ENCODE results near the gene KLHL36.

The KLHL36 gene

GRCh38 chr16:84647828-84648594 is at the start of gene KLHL36:
TSS of gene KLHL36 (plus strand) at chr16:84648511. CDS start at chr16:84650868, 2,357 bp downstream.
- peak; percentile 88 for DNase-seq (ENCODE audit: low spot score)

GRCh38 chr16:84599521-84600202 is 48.6 kb upstream of the KLHL36 start:
- DNase-seq (ENCODE audit: low spot score): peak; percentile 67

GRCh38 chr16:84600343-84601229 is 47.7 kb upstream of the KLHL36 start:
- DNase-seq (ENCODE audit: low spot score): no peak

GRCh38 chr16:84603140-84603816 is 45.0 kb upstream of the KLHL36 start:
- DNase-seq (ENCODE audit: low spot score): peak; percentile 95

GRCh38 chr16:84603940-84604339 is 44.4 kb upstream of the KLHL36 start:
- no peak for DNase-seq (ENCODE audit: low spot score)

GRCh38 chr16:84604477-84605013 is 43.8 kb upstream of the KLHL36 start:
- DNase-seq (ENCODE audit: low spot score): no peak

- no peak for DNase-seq (ENCODE audit: low spot score)
Observed at GRCh38 chr16:84605339-84605848, 42.9 kb upstream of the KLHL36 start.

GRCh38 chr16:84606081-84606875 is 42.0 kb upstream of the KLHL36 start:
- DNase-seq (ENCODE audit: low spot score): no peak

GRCh38 chr16:84607061-84607460 is 41.2 kb upstream of the KLHL36 start:
- DNase-seq (ENCODE audit: low spot score): no peak

- DNase-seq (ENCODE audit: low spot score): no peak
Observed at GRCh38 chr16:84607694-84608093, 40.6 kb upstream of the KLHL36 start.

GRCh38 chr16:84608282-84608681 is 40.0 kb upstream of the KLHL36 start:
- no peak for DNase-seq (ENCODE audit: low spot score)

- no peak for DNase-seq (ENCODE audit: low spot score)
Observed at GRCh38 chr16:84609563-84610177, 38.6 kb upstream of the KLHL36 start.

- no peak for DNase-seq (ENCODE audit: low spot score)
Observed at GRCh38 chr16:84610376-84610775, 37.9 kb upstream of the KLHL36 start.

GRCh38 chr16:84611041-84611440 is 37.3 kb upstream of the KLHL36 start:
- peak; percentile 34 for DNase-seq (ENCODE audit: low spot score)

- no peak for DNase-seq (ENCODE audit: low spot score)
Observed at GRCh38 chr16:84612686-84613085, 35.6 kb upstream of the KLHL36 start.

- DNase-seq (ENCODE audit: low spot score): no peak
Observed at GRCh38 chr16:84613408-84614072, 34.8 kb upstream of the KLHL36 start.

GRCh38 chr16:84614073-84614459 is 34.2 kb upstream of the KLHL36 start:
- no peak for DNase-seq (ENCODE audit: low spot score)

- no peak for DNase-seq (ENCODE audit: low spot score)
Observed at GRCh38 chr16:84614623-84614967, 33.7 kb upstream of the KLHL36 start.

- DNase-seq (ENCODE audit: low spot score): no peak
Observed at GRCh38 chr16:84614968-84615813, 33.1 kb upstream of the KLHL36 start.

Data from AG08395 (cell line).